Airway epithelial cell (primary cell): Measurements from ENCODE around the gene CA5A. TPM values are rescaled to one million over a fixed set of nuclear protein-coding genes. Genes with fewer than 3 reads are reported as not detected.

Source experiments
- total RNA-seq: library from RNA; depleted of rRNA; stranded (reverse); fragments of >200 nt; gene quantifications from 2 replicates; pipeline ENCODE4 v1.2.3, GENCODE V29; 2015

Gene CA5A
- total RNA-seq = not detected in 2 replicates

DNA sequence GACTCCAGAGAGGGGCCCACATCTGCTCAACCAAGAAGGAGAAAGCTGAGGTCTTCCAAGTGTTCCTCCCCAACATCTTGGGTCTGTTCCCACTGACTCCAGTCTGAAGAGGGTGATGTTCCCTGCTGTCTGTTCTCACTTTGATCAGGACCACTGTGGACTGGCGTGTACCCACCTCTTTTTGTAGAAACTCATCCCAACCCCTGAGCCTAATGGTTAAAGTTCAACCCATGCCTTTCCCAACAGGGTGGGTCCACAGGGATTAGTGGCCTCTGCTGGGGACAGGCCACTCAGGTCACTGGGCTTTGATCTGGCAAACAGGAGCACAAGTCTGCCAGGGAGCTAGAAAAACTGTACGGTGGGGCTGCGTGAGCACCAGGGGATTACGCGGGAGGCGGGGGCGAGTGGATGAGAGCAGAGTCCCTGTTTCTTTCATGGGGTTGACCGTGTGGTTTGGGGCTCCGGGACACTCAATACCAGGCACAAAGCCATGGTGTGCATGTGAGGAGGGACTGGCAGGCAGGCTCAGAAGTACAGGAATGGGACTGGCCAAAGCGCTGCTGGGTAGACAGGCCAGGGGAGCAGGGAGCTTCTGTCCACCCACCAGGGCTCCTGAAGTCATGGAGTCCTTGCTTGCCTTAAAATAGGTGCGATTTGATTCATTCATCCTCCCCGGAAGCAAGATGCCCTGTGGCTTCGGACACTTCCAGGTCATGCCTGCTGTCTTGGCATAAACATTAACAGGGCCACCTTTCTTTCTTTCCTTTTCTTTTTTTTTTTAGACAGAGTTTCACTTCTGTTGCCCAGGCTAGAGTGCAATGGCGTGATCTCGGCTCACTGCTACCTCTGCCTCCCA is at the start of gene CA5A:
Gene CA5A (minus strand): TSS at position 155 of the 856 bp plus-strand sequence. CDS start 79 bp downstream, at position 76.

DNA sequence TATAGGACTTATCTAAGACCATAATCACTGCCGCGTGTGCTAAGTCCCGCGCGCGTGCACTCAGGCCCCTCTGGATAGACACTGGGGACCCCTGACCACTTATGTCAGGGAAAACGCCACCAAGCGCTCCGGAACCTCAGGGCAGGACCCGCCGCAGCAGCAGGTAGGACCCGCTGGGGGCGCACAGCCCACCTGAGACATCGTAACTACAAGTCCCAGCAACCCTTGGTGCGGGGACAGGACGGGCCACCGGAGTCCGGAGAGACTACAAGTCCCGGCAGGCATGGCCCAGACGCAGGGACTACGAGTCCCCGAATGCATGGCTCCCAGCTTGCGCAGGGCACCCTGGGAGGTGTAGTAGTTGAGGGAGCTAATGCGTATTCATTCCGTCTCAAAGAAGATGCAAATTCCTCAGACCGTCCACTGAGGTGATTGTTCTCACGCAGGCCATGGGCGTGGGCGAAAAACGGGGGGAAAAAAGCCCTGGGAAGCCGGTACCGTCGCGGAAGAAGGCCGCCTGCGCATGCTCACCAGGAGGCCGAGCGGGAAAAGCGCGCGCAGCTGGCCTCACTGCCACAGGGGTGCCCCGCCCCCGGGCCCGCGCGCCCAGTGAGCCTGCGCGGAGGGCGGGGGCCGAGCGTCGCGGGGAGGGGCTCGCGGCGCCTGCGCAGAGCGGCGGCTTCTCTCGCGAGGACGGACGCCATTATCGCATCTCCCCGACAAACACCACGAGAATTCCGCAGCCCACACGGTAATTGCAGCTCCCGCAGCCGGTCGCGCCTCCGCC is 14.6 kb upstream of the CA5A start, which contains the start of gene BANP:
Gene BANP (plus strand): TSS at position 670 of the 787 bp plus-strand sequence. CDS start 23,682 bp downstream, outside the sequence.

DNA sequence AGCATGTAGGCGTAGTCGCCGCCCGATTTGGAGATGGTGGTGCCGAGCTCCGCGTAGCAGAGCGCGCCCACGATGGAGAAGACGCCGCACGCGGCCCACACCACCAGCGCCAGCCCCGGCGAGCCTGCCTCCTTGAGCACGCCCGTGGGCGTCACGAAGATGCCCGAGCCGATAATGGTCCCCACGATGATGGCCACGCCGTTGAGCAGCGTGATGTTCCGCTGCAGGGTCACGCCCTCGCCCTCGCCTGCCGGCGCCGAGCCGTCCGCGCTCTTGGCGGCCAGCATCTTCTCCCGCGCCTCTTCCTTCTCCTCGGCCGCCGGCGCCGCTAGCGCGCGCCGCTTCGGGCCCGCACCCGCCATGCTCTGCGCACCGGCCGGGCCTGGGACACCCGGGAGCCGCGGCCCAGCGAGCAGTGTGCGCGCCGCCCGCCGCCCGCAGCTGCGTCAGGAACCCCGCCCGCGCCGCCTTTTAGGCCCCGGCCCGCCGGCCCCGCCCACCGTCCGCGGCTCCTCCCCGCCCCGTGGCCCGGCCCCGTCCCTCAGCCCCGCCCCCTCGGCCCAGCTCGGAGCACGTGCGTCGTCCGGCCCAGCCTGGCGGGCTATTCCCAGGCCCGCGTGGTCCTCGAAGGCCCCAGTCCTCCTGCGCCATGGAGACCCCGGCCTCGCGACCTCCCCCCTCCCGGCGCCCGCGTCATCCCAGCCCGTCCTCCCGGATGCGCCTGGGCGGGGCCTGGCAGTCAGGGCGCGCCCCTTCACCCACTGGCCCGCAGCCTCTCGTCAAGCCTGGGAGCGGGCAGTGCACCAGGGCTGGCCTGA is 67.1 kb downstream of the CA5A start, which contains the start of gene SLC7A5:
Gene SLC7A5 (minus strand): TSS at position 447 of the 818 bp plus-strand sequence. CDS start 85 bp downstream, at position 362.

Other genes with a start within 250 kb of the CA5A start
- 17.7 and 26.0 TPM in 2 replicates for gene KLHDC4, start 170.5 kb downstream of the CA5A start, total RNA-seq
- gene SLC7A5, start 67.0 kb downstream of the CA5A start, total RNA-seq = 243 and 368 TPM in 2 replicates
- 11.9 and 14.2 TPM in 2 replicates for gene BANP, start 14.9 kb upstream of the CA5A start, total RNA-seq